Activated naive CD4-positive, alpha-beta T cell treated with anti-CD3 and anti-CD28 coated beads, Interleukin-2, amount 50 U/mL, for 24 hours (primary cell): ENCODE results near the gene ACTRT2.
A peak's percentile ranks its signal among the peaks of the same experiment; 100 is the strongest.

Source experiments
- H3K27ac Mint-ChIP-seq: one replicate; pipeline ENCODE4 v1.8.0; 2021; ENCODE audit warnings: mild to moderate bottlenecking, mixed read lengths
- H3K27me3 Mint-ChIP-seq: one replicate; pipeline ENCODE4 v1.8.0; 2021; ENCODE audit warnings: mixed read lengths
- H3K36me3 Mint-ChIP-seq: one replicate; pipeline ENCODE4 v1.8.0; 2021; ENCODE audit warnings: mixed read lengths
- H3K4me1 Mint-ChIP-seq: one replicate; pipeline ENCODE4 v1.8.0; 2021; ENCODE audit warnings: mixed read lengths
- H3K4me3 Mint-ChIP-seq: one replicate; pipeline ENCODE4 v1.8.0; 2021; ENCODE audit warnings: mild to moderate bottlenecking, mixed read lengths
- H3K9me3 Mint-ChIP-seq: one replicate; pipeline ENCODE4 v1.8.0; 2021; ENCODE audit warnings: mixed read lengths

ACTRT2 gene

DNA sequence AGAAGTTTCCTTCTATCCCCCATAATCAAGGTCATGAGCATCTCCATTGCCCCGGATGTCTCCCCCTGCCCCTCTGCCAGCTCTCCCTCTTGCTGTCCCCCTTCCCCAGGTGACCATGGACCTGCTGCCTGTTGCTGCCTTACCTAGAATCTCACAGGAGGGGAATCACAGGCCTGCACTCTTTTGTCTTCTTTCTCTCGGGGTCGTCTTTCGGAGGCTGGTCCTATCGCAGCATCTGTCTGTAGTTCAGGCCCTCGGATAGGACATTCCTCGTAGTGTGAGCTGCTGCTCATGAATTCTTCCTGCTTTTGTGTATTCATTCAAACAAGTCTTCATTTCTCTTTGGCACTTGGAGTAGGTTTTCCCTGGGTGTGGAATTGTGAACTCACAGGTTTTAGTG lies 39.9 kb upstream of the ACTRT2 start:
- Mint-ChIP-seq H3K36me3 (no peaks in the 10 kb centered on the region), H3K27me3 (no peaks in the 10 kb centered on the region), H3K4me1 (no peaks in the 10 kb centered on the region), H3K4me3 (no peak overlapping the region), H3K27ac (no peak overlapping the region), H3K9me3 (no peaks in the 10 kb centered on the region)

DNA sequence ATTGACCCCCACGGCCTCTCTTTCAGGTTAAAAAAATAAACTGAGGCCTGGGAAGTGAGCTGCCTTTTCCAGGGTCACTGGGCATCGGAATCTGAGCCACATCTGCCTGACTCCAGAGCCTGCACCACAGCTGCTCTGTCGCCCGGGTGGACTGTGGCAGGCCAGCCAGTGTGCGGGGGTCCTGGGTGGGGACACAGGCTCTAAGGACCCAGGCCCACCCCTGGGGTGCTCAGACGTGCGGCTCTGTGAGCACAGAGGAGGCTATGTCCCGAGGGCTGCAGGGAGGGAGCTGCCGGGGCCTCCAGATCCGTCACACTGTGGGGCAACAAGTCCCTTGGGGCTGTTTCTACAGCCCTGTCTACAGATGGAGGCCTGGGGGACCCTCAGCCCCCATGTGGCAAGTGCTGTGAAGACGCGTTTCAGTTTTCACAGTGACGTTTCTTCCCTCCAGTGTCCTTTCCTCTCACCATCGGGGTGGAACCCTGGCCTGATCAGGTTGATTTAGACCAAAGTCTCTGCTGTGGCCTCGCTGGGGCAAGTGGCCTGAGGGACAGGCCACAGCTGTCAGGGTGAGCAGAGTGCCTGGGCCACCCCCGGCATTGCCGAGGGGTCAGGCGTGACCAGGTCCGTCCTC lies 39.2 kb upstream of the ACTRT2 start:
- Mint-ChIP-seq H3K27ac (no peak overlapping the region), H3K27me3 (no peaks in the 10 kb centered on the region), H3K4me3 (no peak overlapping the region), H3K4me1 (no peaks in the 10 kb centered on the region), H3K9me3 (no peaks in the 10 kb centered on the region), H3K36me3 (no peaks in the 10 kb centered on the region)

DNA sequence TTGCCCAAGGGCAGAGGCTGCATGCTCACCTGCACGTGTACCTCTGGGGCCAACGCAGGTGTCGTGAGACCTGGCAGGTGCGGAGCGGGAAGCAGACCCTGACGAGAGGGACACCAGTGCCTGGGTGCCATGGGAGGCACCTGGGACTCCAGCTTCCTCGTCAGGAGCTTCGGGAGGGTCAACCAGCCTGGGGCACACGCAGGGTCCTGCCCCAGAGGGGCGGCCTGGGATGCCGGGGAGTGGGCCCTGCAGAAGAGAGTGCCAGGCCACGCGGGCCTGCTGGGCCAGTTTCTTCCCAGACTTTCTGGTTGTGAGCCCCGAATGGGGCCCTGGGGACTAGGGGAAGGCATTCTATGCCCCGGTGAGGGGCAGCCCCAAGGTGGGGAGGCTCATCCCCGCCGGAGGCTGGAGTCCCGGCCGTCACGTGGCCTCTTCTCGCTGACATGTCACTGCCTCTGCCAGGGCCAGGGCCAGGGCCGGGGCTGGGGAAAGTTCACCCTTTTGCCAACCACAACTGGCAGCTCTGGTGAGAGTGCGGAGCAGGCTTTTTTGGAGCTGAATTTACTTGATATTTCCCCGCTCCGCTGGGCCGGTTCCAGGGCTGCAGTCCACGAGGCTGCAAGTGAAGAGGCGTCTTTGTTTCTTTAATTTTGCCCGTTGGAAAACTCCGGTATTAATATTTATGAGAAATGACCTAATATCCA lies 38.5 kb upstream of the ACTRT2 start:
- Mint-ChIP-seq H3K27ac (no peak overlapping the region), H3K9me3 (no peaks in the 10 kb centered on the region), H3K4me3 (no peak overlapping the region), H3K36me3 (no peaks in the 10 kb centered on the region), H3K27me3 (no peaks in the 10 kb centered on the region), H3K4me1 (no peaks in the 10 kb centered on the region)

DNA sequence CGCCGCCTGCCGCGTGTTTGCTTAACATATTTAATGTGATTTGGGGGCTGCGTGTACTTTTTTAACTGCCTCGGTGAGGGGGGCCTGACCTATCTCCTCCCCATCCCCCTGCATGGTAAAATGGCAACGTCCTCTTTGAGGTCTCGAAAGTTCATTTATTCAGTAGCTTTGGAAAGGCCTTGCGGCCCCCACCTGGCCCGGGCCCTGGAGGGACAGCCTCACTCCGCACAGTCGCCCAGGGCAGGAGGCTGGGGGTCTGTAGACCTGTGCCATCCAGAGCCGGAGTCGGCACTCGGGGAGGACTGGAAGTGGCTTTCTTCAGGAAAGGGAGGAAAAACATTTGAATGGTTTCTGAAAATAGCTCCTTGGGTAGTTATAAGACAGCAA lies 38.0 kb upstream of the ACTRT2 start:
- Mint-ChIP-seq H3K36me3 (no peaks in the 10 kb centered on the region), H3K27ac (no peak overlapping the region), H3K27me3 (no peaks in the 10 kb centered on the region), H3K4me3 (no peak overlapping the region), H3K4me1 (no peaks in the 10 kb centered on the region), H3K9me3 (no peaks in the 10 kb centered on the region)

DNA sequence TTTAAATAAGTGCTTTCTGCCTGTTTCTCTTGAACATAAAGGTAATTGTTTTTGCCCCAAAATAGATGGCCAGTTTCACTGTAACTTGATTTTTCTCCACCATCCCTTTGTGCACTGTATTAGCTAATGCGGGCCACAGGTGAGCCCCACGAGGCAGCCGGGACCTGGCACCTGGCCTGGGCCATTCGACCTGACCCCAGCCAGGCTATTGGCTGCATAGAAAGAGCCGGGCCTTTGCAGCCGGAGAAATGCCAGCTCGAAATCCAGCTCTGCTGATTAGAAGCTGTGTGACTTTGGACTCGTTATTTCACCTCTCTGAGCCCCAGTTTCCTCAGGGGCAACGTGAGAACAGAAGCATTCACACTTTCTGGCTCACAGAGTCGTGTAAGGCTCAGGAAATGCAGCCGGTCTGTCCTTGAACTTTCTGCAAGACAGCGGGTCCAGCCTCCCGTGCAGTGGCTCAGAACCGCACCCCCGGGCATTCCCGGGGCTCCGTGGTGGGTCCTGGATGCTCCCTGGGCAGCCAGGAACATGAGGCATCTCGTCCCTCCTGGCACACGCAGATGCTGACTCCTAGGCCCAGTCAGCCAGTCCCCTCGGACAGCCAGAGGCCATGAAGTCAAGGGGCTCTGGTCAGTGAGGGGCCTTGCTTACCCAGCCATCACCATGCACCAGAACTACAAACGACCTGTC lies 37.4 kb upstream of the ACTRT2 start:
- H3K27ac Mint-ChIP-seq: no peak overlapping the region
- no peaks in the 10 kb centered on the region for H3K36me3 Mint-ChIP-seq
- no peaks in the 10 kb centered on the region for H3K9me3 Mint-ChIP-seq
- H3K4me1 Mint-ChIP-seq: no peaks in the 10 kb centered on the region
- no peaks in the 10 kb centered on the region for H3K27me3 Mint-ChIP-seq
- no peak overlapping the region for H3K4me3 Mint-ChIP-seq

DNA sequence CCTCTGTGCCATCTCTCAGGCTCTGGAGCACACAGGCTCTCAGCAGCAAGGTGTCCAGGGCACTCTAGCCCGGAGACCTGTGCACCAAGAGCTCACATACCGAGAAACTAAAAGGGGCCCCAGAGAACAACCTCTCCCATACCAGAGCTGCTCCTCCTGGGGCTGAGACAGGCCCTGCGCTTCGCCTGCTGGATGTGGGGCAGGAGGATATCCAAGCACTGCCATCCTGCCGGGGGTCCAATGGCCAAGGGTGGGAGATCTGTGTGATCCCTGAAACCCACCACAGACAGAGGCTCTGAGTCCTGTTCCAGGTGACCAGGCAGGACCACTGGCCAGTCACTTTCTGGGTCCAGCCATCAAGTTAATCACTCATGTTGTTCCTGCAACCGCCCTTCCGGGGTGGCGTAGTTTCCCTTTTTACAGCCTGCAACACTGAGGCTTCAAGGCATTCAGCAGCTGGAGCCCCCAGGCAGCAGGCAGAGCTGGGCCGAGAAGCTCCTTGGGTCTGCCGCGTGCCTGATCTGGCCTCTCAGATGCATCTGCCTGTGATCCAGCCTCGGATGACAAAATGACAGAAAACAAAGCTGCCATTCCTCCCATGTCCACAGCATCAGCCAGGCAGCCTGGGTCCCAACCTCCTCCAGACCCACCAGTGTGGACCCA lies 36.7 kb upstream of the ACTRT2 start:
- Mint-ChIP-seq H3K4me3 (no peak overlapping the region), H3K9me3 (no peaks in the 10 kb centered on the region), H3K27me3 (no peaks in the 10 kb centered on the region), H3K4me1 (no peaks in the 10 kb centered on the region), H3K36me3 (no peaks in the 10 kb centered on the region), H3K27ac (no peak overlapping the region)

DNA sequence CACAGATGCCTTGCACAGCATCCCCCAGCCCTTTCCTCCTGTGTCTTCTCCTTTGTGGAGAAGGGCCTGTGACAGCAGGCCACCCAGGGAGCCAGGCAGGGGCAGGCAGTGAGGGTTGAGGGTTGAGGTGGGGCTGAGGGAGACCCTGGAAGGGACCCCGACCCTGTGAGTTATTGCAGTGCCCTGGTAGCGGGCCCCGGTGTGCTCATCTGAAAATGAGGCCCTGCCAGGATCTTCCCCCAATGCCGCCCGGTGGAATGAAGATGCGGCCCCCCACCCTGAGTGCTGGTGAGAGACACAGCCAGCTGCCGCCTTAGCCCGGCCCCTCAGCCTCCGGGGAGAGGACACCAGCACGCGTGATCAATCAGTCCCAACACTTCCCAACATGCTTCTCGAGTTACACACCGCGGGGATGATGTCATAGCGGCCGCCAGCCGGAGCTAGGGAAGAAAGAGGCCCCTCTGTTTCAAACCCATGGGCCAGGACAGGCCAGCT lies 36.2 kb upstream of the ACTRT2 start:
- H3K4me1 Mint-ChIP-seq: no peaks in the 10 kb centered on the region
- H3K27ac Mint-ChIP-seq: no peak overlapping the region
- no peak overlapping the region for H3K4me3 Mint-ChIP-seq
- no peaks in the 10 kb centered on the region for H3K9me3 Mint-ChIP-seq
- H3K36me3 Mint-ChIP-seq: no peaks in the 10 kb centered on the region
- H3K27me3 Mint-ChIP-seq: no peaks in the 10 kb centered on the region

DNA sequence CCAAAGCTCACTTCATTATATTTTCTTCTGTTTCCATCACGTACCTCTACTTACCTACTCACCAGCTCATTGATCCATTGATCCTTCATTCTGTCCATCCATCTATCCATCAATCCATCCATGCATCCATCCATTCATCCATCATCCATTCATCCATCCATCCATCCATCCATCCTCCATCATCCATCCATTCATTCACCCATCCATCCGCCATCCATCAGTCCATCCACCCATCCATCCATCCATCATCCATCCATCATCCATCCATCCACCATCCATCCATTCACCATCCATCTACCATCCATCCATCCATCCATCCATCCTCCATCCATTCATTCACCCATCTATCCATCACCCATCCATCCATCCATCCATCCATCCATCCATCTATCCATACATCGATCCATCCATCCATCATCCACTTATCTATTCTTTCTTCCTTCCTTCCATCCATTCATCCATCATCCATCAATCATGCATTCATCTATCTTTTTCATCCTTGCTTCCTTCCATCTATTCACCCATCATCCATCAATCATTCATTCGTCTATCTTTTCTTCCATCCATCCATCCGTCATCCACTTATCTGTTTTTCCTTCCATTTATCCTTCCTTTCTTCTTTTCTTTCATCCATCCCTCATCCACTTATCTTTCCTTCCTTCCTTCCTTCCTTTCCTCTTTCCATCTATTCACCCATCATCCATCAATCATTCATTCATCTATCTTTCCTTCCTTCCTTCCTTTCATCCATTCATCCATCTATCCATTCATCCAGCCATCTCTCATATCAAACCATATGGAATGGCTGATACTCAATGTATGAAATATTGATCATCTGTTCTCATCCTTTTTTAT lies 35.3 kb upstream of the ACTRT2 start:
- no peaks in the 10 kb centered on the region for H3K36me3 Mint-ChIP-seq
- no peak overlapping the region for H3K4me3 Mint-ChIP-seq
- peak overlapping the region; percentile 38 for H3K27ac Mint-ChIP-seq
- no peaks in the 10 kb centered on the region for H3K27me3 Mint-ChIP-seq
- no peaks in the 10 kb centered on the region for H3K4me1 Mint-ChIP-seq
- no peaks in the 10 kb centered on the region for H3K9me3 Mint-ChIP-seq

DNA sequence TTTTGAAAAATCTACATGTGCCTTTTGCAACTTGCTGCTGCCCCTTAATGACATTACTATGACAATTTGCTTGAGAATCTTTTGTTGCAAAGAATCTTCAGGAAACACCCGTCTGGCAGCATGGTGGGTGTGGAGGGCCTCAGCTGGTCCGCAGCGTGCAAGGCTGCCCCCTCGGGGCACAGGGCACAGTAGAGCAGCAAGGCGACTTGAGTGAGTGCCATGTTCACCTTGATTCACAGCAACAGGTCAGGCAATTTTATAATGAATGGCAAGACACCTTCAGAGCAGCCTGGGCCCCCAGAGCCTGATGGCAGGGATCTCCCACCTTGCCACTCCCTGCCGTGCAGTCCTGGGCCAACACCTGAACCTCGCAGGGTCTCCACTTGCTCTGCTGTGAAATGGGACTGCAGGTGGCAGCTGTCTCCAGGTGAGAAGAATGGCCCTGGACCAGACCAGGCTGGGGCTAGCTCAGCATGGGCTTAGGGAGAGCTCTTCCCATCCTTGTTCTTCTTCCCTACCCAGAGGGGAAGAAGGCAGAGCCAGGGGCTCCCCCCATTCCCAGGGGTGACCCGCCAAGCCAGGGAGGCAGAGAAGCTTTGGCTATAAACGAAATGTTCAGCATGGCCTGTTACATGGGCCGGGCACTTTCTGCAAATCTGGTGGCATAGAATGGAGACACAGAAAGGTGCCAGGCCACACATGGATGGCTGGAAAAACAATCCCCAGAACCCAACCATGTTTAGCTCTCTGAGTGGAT lies 34.5 kb upstream of the ACTRT2 start:
- Mint-ChIP-seq H3K27ac (no peak overlapping the region), H3K27me3 (no peaks in the 10 kb centered on the region), H3K4me3 (no peak overlapping the region), H3K36me3 (no peaks in the 10 kb centered on the region), H3K4me1 (no peaks in the 10 kb centered on the region), H3K9me3 (no peaks in the 10 kb centered on the region)

DNA sequence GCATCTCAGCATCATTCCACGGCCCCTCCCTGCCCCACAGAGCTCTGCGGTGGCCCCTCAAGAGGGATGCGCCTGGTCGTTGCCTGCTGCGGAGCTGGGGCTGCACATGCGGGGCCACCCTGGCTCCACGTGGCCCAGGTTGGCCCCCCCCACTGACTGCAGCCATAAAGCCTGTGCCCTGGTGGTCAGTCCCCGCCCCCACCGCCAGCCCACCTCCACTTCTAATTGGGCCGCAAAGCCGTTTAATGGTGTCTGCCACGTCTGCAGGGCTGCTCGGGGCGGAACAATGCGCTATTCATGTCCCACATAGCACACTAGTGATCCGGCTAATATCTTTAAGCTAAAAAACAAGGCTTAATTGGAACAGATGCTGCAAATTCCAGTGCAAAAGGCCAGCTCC lies 33.5 kb upstream of the ACTRT2 start:
- Mint-ChIP-seq H3K4me1 (no peaks in the 10 kb centered on the region), H3K36me3 (no peaks in the 10 kb centered on the region), H3K9me3 (peaks cover under 1% of the 10 kb centered on the region), H3K27ac (no peak overlapping the region), H3K27me3 (no peaks in the 10 kb centered on the region), H3K4me3 (no peak overlapping the region)

DNA sequence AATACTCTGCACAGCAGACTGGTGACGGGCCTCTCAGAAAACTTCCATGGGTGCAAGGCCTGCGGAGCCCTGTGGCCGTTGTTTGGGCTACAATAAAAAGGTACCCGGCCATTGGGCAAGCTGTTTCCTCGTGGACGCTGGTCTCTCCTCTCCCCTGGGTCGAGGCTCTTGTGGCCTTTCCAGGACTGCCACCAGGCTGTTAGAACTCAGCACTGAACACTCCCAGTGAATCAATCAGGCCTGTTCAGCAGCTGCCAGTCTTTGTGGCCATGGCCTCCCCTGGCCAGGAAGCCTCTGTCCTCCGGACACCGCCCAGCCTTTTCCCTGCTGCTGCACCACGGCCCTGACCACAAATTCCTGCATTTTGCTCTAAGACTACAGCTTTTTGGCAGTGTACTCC lies 33.0 kb upstream of the ACTRT2 start:
- Mint-ChIP-seq H3K4me1 (no peaks in the 10 kb centered on the region), H3K27ac (no peak overlapping the region), H3K27me3 (no peaks in the 10 kb centered on the region), H3K9me3 (peaks cover 4% of the 10 kb centered on the region), H3K36me3 (no peaks in the 10 kb centered on the region), H3K4me3 (no peak overlapping the region)

DNA sequence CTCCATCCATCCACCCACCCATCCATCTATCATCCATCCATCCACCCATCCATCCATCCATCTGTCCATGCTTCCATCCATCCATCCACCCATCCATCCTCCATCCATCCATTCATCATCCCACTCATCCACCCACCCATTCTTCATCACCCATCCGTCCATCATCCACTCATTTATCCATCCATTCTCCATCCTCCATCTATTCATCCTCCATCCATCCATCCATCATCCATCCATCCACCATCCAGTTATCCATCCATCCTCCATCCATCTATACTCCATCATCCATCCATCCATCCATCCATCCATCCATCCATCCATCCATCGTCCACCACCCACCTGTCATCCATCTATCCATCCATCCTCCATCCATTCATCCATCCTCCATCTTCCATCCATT lies 32.1 kb upstream of the ACTRT2 start:
- no peaks in the 10 kb centered on the region for H3K27me3 Mint-ChIP-seq
- peaks cover 4% of the 10 kb centered on the region for H3K9me3 Mint-ChIP-seq
- H3K4me3 Mint-ChIP-seq: no peak overlapping the region
- H3K36me3 Mint-ChIP-seq: no peaks in the 10 kb centered on the region
- no peaks in the 10 kb centered on the region for H3K4me1 Mint-ChIP-seq
- H3K27ac Mint-ChIP-seq: no peak overlapping the region

DNA sequence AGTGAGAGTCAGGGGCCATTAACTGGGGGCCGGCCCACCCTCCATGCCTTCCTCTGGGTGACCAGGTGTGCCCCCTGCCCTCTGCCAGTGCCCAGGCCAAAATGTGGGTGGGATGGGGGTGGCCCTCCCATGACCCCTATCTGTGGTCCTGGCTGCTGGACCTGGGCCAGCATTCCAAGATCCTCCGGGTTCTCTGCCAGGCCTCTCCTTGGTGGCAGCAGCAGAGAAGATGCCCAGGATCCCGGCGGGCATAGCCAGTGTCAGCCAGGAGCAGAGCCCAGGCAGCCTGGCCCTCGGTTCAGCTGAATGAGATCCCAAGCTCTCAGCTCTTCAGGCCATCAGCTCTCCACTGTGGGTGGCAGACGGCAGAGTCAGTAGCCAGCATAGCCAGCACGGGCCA lies 31.3 kb upstream of the ACTRT2 start:
- Mint-ChIP-seq H3K27ac (no peak overlapping the region), H3K9me3 (peaks cover 4% of the 10 kb centered on the region), H3K36me3 (no peaks in the 10 kb centered on the region), H3K27me3 (no peaks in the 10 kb centered on the region), H3K4me3 (no peak overlapping the region), H3K4me1 (no peaks in the 10 kb centered on the region)

DNA sequence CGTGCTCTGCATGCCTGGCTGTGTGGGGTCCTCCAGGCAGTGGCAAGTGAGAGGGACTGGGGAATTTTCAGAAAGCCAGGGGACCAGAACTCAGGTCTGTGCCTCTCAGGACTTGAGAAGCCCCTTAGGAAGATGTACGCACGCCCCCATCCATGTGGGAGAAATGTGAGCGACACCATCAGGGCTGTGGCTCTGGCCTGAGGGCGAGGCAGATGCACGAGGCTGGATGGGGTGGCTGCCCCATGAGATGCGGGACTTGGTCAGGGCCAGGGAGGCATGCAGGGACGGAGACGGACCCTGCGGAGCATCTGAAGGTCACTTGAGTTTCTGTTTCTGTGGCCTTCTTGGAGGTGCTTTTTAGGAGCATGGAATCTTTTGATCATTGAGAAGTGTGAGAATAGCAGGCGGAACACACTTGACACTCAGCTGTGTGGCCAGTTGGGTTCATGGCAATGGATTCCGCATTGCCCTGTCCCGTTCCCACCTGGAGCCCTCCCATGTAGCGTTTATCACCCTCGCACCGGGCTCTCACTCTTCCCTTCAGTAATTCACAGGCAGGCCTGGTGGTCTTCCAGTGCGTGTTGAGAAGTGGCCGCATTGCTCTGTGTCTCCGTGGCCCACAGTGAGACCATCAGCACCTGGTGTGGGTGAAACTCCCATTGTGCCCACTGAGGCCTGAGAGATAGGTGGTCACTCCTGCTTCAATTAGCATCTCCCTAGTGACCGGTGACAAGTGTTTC lies 30.7 kb upstream of the ACTRT2 start:
- Mint-ChIP-seq H3K27ac (no peak overlapping the region), H3K9me3 (peaks cover 4% of the 10 kb centered on the region), H3K27me3 (no peaks in the 10 kb centered on the region), H3K4me3 (no peak overlapping the region), H3K36me3 (no peaks in the 10 kb centered on the region), H3K4me1 (no peaks in the 10 kb centered on the region)
